IMR-90 (cell line): Measurements from ENCODE around the gene METTL2B.

Source experiments
- MAFK ChIP-seq: IDR thresholded peaks from 2 replicates; pipeline ENCODE4 v1.6.1; 2012; ENCODE audit warnings: low read depth, low read length, improper control_type of control experiment
- MAZ ChIP-seq: IDR thresholded peaks from 2 replicates; pipeline ENCODE4 v1.6.1; 2012; ENCODE audit warnings: low read depth, mild to moderate bottlenecking, low read length, improper control_type of control experiment, moderate library complexity, borderline replicate concordance

- TF ChIP-seq MAZ (no peak), MAFK (no peak)
These were observed 20.9 kb downstream of the METTL2B start for GRCh38 chr7:128497405-128497804.
